Liver (tissue), 3 donors: Measurements from ENCODE around the gene CDRT4.

Source experiments
- CTCF ChIP-seq: fragments of 150-350 bp; IDR thresholded peaks from 2 replicates; pipeline ENCODE4 v1.5.1; 2017; ENCODE audit warnings: improper control_type of control experiment, low read depth, low read length; ENCODE audit not compliant: missing input control
- GABPA ChIP-seq, 2 donors: IDR thresholded peaks in 1 of 2; conservative IDR thresholded peaks in 1 of 2; 2 replicates each; pipeline ENCODE4 v1.6.1; 2016; ENCODE audit warnings: antibody characterized with exemption in 2 of 2, mild to moderate bottlenecking in 1 of 2, moderate library complexity in 1 of 2
- SP1 ChIP-seq: IDR thresholded peaks from 2 replicates; pipeline ENCODE4 v1.6.1; 2018; ENCODE audit warnings: antibody characterized with exemption, mild to moderate bottlenecking
- YY1 ChIP-seq: IDR thresholded peaks from 2 replicates; pipeline ENCODE4 v1.6.1; 2016; ENCODE audit warnings: antibody characterized with exemption, mild to moderate bottlenecking
- donor health status: healthy.
- donor health status: healthy.

GRCh38 chr17:15508466-15508865, 41.0 kb upstream of the CDRT4 start:
- TF ChIP-seq SP1 (no peak), YY1 (no peak), CTCF (no peak), GABPA (IDR thresholded peaks at IDR 0.05 in 1 of 2, conservative IDR thresholded peaks at IDR 0.05 in 1 of 2) (no peak)
